ENCODE data around the gene FAM199X.
"Not testable (repeated sequence)": the region's sequence is repeated elsewhere in the genome, so short reads cannot be mapped to it uniquely, and the experiment has no call there.

The FAM199X gene

DNA sequence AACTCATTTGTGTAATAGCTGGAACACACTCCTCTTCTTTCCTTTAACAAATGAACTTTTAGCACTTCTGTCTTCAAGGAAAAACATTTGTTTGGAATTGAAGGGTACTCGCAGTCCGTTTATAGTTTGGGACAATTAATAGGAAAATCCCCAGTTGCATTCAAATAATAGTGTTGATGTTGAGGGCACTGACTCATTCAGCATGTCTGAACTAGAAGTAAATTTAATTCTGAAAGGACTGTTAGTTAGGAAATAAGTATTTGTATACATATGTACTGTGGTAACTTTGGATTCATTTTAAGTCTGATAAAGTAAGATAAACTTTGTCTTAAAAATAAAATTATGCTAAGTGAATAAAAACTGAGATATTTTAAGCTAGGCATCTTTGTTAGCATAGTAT is 27.2 kb downstream of the FAM199X start:
- no peak for DNase-seq

DNA sequence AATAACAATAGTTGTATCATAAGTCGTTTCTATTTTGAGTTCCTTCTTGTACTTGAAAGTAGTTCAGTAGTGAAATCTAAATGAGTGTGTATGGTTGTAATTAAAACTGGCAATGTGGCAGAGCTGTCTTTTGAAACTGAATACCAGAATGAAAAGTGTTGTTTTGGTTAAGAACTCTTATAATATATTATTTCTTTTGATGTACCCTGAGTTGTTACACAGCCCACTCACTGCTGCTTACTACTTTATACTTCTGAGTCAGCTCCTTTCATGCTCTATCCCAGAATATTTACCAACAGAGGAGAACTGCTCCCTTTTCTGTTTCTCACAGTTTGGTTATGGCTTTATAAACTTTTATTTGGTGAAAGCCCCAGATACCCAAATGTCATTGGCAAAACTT is 28.8 kb downstream of the FAM199X start:
- no peak for DNase-seq

DNA sequence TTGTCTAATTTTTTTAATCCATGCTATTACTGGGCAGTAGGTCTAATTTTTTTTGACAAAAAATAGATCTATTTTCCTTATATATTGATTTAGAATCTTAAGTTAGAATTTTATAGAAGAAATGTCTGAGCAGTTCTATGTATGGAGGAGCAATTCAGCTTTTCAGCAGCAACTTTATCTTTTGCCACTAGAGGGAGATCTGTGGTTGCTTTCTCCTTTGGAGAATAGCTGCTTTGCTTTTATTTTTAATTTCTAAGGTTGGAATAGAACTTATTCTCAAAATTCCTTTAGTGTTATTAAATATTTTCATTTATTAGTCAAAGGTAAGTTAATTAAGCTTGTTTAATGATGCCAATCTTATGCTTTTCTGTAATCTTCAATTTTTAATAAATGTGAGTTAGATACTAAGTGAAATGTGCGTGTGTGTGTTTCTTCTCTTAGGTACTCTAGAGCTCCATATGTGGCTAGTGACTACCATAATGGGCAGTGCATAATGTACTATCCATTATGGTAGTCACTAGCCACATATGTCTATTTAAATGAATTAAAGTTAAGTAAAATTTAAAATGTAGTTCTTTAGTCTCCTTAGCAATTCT is 29.3 kb downstream of the FAM199X start:
- DNase-seq, result peak; percentile 47

DNA sequence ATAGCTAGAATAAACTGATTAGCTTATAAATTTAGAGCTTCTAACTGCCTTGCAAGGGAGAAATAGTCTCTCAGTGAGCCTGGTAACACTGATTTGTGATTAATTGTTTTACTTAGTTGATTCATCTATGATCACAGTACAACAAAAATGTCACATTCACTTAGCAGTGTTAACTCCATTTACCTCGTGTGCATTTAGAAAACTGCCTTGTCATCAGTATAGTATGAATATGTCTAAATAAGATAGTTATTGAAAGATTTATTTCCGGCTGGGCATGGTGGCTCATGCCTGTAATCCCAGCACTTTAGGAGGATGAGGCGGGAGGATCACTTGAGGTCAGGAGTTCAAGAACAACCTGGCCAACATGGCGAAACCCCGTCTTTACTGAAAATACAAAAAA is 39.3 kb downstream of the FAM199X start:
- DNase-seq, result no peak

DNA sequence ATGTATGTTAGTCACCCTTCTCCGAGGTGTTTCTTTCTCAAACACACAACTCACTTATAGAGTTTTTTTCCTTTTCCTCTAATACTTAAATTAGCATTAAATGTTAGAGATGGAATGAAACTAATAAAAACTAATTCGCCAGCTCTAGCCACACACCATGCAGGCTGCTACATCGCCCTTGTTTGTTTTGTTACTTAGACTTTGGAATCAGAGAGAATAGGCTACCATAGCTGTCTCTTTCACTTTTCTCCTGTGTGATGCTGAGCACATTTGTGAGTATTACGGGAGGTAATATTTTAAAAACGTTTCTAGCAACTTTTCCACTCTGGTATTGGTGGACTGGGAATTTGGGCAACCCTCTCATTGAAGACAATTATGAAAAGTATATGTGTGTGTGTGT is 44.9 kb downstream of the FAM199X start:
- no peak for DNase-seq

DNA sequence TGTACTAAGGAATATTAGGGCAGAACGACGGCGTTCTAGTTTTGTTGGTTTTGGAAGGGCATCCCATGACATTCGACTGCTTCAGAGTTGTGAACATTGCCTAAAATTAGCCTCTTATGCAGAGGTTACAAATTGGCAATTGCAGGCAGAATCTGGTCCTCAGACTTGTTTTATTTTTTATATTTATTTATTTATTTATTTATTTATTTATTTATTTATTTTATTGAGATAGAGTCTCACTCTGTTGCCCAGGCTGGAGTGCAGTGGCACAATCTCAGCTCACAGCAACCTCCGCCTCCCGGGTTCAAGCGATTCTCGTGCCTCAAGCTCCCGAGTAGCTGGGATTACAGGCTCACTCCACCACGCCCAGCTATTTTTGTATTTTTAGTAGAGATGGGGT is 63.8 kb downstream of the FAM199X start:
- not testable (repeated sequence) for DNase-seq
